T1000 (cell line): ENCODE results near the gene ARID1B.
A peak's percentile ranks its signal among the peaks of the same experiment; 100 is the strongest.
"Not testable (repeated sequence)": the region's sequence is repeated elsewhere in the genome, so short reads cannot be mapped to it uniquely, and the experiment has no call there.

Experiments
- DNase-seq: peaks from one replicate; lab custom pipeline; 2025; ENCODE audit warnings: mixed read lengths; lab: John Stamatoyannopoulos, UW

The ARID1B gene

DNA sequence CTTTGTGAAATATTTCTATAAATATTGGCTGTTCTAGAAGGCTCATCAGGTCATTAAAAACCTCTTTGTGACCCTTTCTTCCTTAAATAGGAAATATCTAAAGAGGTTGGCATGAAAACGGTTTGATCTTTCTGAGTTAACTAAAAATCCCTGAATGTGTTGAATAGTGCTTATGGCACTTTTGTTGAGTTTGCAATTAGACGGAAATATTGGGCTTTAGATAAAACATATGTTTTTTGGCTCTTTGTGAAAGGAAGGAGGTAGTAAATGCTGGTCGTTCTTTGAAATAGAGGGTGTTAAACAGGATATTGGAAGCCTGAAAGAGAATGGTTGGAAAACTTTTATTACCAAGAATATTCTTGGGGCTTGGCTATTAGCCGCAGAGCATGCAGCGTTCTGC is 163.0 kb downstream of the ARID1B start:
- no peak for DNase-seq

DNA sequence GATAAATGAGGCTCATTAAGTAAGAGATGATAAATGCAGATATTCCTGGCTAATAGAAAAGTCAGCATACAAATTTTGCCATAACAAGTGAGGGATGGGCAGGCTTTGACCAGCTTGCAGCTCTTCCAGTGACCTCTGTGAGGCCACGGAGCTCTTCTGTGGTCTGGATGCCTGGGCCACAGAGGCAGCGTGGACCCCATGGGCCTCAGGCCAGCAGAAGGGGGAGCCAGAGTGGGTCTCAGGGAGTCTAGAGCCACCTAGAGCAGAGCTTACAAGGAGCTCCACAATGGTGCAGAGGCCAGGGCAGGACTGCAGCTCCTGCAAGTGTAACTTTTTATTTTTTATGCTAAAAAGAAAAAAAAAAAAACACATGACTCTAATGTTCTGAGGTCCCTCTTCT is 165.1 kb downstream of the ARID1B start:
- DNase-seq: no peak

DNA sequence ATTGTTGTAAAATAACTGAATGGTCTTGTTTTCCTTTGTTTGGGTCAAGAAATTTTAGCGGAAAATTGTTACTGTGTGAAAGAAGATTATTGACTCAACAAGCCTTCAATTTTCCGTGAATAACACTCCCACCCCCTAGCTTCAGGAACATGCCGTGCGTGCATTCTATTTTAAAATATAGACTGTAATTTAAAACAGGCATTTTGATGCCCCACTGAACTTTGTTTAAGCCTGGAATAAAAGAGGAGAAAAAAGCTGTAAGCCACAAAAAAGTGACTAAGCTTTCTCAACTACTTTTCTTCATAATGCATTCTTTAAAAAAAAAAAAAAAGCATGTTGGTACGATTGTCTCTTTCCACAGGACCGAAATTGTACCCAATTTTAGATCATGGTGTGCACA is 166.0 kb downstream of the ARID1B start:
- DNase-seq: no peak

DNA sequence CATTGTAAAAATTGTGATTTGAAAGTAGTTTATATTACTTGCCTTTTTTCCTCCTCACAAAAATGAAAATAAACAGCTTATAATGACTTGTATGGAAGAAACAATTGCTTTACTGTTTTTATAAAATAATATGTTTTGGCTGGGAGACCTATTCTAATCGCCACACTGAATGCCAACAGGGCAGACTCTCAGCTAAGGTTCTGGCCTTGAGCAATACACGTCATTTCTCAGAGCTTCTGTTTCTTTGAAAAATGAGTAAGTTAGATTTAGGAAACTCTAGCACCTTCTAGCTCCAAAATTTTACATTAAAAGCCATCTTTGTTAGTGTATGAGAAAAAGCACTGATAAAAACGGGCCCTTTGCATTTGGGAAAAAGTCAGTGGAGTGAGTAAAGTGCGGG is 166.6 kb downstream of the ARID1B start:
- DNase-seq: no peak

DNA sequence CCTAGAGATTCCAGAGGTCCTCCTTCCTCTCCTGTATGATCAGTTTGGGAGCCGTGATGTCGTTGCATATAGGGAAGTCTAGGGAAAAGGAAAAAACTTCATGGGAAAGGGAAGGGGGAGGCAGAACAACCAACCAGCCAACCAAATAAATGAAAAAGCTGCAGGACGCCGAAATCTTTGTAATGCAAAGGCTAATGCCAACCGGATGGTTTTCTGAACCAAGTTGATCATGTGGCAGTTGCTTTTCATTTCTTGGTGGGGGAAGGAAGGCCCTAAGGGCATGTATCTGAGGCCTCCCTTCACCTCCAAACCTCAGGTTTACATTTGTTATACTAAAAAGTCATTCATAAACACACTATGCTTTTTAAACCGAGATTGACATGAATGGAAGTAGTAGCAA is 167.2 kb downstream of the ARID1B start:
- DNase-seq: no peak

DNA sequence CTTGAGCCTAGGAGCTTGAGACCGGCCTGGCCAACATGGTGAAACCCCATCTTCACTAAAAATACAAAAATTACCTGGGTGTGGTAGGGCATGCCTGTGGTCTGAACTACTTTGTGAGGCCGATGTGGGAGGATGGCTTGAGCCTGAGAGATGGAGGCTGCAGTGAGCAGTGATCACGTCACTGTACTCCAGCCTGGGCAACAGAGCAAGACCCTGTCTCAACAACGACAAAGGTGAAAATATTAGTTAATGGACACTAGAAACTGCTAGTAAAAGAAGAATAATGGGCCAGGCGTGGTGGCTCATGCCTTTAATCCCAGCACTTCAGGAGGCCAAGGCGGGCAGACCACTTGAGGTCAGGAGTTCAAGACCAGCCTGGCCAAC is 168.6 kb downstream of the ARID1B start:
- not testable (repeated sequence) for DNase-seq

DNA sequence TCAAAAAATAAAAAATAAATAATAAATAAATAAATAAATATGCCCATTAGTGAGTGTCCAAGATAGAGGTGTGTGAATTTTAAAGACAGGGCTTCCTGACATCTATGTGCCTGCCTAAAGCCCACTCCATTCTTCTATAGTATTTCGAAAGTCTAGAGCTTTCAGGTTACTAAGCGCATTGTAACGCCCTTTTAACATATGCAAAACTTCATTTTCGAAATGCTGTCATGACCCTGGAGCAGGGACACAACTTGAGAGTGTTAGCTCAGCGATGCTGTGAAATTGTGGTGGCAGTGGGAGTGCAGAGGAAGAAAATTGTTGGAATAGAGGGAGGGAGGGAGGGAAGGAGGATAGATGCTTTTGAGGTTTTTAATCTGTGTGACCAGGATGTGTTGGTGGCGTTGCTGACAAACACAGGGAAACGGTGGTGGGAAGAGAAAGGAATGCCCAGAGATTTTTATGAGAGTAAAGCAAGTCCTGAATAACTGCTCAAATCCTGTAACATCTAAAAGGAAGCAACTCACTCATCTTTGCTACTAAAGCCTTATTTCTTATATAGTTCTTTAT is 169.3 kb downstream of the ARID1B start:
- no peak for DNase-seq

DNA sequence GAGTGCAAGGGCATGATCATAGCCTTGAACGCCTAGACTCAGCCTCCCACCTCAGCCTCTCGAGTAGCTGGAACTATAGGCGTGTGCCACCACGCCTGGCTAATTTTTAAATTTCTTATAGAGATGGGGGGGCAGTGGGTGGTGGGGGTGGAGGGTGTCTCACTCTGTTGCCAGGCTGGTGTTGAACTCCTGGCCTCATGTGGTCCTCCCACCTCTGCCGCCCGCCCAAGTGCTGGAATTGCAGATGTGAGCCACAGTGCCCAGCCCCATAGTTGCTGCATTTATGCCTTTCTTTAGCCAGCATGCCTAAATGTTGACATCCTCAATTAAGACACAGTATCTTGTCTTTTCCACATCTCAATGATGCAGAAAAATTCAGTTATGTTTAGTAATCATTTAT is 171.1 kb downstream of the ARID1B start:
- DNase-seq: no peak

DNA sequence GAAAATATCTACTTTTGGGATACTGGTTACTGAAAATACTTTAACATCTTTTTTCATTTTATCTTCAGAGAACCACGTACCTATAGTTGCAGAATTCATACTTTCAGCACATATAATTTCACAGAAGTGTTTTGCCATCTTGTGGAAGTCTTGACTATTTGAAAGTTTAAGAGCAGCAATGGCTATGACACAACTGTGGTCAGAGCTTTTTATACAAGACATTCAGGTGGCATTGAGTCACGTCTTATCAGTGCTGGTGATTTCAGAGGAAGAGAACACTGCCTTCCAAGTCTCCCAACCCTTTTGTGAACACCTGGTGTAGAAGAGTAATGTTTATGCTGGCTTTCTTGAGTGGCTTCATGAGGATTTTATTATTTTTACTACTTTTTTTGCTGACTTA is 171.6 kb downstream of the ARID1B start:
- DNase-seq: no peak

DNA sequence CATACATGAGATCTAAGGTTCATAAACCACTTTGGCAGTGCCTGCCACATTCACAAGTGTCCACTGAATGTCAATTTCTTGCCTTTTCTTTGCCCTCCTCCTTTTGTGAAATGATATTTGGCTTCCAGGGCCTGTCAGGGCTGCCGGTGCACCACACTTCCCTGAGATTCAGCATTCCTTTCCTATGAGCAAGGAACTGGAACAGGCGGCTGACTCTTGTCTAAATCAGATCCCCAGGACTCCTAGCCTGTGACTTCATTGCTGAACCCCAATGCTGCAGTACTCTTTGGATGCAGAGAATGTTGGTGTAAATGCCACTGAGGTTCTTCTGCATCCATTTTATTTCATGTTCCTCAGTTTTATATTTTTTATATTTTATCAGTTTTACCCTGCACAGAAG is 172.2 kb downstream of the ARID1B start:
- DNase-seq: peak; percentile 21

DNA sequence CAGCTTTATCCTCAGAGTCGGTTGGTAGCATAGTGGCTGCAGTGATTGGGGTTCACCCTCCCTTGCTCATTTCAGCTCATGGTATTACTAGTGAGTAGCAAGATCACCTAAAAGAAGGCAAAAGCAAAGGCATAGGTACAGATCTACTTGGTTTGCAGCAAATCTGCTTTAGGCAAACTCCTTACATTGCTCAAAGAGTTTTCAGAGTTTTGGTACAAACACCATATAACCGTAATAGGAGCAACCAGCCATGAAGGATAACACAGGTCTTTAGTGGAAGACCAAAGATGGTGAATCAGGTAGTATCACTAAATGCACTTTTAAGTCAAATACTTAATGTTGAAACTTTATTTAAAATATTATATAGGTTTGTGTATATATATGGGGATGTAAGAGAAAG is 172.9 kb downstream of the ARID1B start:
- no peak for DNase-seq

DNA sequence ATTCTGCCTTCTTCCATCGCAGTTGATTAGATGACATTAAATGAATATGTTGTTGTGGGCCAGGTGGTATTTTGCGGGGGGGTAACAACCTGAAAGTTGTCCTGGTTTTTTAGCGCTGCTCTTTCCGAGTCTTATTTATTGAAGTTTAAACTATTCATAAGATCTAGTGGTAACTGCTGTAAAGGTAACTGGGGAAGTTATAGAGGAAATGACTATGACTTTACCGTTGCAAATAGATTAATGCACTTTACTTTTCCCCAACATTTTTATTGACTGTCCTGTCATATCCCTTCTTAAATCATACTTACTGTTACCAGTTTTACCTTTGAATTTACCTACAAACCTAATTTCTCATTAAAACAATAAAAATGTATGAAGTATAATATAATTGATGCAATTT is 173.4 kb downstream of the ARID1B start:
- no peak for DNase-seq

DNA sequence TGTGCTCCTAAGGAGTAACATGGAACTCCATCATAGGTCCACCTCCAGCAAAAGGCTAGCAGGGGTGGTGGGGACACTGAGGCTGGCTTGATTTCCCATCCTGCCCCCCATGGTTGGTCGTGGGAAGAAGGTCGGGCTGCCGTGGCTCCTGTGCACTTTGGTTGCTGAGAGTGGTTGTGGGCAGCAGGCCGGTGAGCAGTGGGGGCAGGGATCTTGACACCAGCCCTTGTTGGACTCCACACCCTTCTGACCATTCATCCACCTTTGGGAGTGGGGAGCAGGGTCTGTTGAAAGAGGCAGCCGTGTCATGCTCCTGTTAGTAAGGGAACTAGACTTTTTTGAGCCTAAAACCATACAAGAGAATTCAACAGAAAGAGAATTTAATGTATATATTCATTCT is 175.2 kb downstream of the ARID1B start:
- no peak for DNase-seq

DNA sequence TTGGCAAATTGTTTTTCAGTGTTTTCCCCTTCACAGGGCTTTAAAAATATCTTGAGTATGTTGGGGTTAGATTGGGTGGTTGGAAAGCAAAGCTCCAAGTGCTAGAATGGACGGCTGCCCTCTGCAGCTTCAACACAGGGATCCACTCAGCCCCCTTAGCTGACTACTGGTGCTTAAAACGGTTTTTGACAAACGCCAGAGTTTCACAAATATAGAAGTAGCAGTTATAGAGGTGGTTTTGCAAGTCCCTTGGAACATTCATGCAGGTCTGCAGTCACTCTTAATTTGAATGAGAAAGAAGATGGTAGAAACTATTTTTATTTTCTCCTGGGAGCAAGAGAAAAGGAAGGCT is 175.9 kb downstream of the ARID1B start:
- DNase-seq: no peak

DNA sequence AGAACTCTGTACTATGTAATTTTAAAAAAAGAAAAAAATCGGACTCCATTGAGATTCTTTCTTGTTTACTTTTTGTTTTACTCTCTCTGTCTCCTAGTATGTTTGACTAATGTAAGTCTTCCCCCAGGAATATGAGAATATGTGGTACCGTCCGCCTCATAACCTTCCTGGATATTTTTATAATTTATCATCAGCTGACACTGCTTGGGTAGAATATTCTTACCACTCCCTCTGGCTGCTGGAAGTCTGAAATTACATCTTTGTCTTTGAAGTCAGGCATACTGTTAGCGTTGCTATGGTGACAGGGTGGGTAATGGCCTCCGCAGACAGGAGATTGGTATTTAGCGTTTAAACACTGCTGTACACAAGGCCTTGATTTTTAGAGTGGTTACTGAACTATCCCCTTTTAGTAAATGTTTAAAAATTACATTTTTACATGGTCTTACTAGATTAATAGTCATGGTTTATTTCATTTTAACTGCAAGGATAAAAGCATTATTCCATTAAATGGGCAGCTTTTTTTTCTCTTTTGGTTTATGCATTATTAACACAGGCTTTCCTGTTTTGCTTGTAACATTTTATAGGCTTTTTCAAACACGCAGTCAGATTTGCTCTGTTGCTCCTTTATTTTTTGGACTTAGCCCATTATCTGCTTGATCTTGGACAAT is 176.4 kb downstream of the ARID1B start:
- DNase-seq: peak; percentile 66

DNA sequence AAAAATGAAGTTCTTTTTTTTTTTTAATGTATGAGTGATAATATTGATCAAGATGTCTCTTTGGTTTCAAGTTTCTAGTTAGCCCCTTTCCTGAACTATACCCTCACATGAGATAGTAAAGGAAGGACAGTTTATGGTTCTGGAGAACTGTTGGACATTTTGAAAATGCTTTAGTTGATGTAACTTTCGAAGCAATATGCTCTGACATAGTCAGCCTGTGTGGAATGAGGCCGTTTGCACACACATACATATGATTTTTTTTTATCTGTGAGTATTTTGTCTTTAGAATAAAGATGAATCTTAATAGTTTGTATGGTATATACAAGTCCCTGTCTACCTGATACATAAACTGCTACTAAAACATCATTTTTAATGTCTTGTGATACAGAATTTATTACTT is 177.0 kb downstream of the ARID1B start:
- no peak for DNase-seq

DNA sequence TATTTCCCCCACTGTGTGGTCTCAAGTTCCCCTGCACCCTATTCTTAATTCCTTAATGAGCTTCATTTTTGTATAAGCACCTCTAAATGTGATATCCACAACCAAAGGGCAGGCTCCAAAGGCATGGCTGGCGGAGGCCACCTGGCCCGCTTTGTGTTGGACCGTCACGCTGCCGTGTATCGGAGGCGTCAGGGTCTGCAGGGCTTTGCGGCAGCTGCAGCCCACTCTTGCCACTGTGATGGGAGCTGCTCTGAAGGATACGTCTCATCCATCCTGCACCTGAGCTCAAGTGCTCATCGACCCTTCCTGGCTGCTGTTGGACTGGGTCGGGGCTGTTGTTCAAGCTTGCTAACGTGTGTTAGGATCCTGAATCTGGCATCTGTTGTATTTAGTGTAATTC is 177.6 kb downstream of the ARID1B start:
- DNase-seq: no peak

DNA sequence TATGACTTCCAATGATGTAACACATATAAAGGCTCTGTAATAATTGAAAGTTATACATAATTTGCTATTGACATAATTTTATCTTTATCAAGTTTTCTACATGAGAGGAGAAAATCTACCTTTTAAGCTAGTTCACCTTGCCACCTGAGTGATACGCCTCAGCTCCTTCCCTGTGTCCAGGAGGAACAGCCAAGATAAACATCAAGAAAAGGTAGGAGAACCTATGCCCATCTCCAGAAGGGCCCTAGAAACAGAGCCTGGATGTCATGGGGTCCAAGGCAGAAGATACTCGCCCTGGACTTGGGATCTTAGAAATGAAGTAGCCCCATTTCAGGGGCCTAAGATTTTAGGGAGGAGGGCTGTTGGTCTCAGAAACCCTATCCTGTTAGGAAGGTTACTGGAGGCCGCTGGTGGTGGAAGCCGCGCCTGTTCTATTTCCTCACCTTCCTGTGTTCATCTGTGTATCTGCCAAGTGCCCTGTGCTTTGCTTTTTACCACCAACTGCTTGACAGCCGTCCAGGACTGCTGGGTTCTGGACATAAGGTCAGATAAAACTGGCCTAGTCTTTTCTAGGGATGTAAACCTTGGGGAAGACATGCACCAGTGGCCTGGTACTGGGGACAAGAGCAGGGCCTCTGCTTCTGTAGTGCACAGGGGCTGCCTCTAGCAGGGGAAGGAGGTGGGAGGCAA is 178.5 kb downstream of the ARID1B start:
- no peak for DNase-seq

DNA sequence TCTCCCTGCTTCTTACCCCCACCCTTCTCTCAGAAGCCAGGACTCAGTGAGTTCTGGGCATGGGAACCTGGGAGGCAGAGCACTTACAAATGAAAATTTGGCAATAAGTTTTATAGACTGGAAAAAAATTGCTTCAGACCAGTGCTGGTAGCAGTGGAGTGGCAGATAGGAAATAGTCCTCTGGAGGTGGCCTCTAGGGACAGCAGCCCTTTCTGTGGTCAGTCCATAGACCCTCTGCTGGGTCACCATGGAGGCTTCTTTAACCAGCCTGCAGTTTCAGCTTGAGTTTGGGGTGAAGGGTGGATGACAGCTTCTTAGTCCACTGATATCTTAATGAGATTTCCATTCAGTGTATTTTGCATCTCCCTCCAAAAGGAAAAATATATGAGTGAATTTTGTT is 179.1 kb downstream of the ARID1B start:
- no peak for DNase-seq

DNA sequence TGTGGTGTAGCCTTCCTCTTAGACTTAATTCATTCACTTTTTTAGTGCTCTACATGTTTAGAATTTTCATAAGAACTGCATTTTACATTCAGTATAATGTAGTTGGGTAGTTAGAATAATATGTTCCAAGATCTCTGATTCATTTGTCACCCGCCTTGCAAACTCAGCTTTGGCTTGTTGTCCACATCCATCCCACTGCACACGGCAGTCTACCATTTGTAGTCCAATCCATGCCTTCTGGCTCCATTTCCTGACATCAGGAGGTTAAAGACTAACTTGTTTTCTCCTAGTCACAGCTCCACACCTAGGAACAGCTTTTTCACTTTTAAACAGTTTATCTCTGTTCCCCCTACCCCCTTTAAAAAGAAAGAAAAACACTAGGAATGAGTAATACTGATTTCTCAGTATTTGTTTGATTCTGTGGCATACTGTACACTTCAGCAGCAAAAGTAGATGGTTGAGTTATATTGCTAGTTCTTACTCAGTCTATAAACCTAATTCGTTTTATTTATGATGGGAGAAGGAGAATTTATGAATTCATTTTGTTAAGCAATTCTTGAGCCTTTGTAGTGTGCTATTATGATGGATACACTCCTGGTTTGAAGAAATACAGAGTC is 180.9 kb downstream of the ARID1B start:
- DNase-seq: no peak

DNA sequence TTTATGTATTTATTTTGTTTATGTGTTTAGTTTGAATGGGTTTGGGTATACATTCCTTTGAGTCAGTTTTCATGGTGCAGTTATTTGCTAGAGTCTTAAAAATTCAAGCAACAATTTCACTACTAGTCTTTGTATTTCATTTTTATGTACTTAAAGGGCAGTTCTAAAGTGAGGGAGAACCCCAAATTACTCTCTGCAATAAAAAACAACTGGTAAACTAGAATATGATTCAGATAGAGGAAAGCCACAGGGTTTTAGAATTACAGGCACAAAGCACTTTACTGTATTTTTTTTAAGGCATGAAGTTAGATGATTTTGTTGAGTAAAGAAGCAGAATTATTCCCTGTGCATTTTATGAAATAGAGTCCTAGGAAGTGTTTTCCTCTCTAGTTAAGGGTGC is 183.3 kb downstream of the ARID1B start:
- no peak for DNase-seq

DNA sequence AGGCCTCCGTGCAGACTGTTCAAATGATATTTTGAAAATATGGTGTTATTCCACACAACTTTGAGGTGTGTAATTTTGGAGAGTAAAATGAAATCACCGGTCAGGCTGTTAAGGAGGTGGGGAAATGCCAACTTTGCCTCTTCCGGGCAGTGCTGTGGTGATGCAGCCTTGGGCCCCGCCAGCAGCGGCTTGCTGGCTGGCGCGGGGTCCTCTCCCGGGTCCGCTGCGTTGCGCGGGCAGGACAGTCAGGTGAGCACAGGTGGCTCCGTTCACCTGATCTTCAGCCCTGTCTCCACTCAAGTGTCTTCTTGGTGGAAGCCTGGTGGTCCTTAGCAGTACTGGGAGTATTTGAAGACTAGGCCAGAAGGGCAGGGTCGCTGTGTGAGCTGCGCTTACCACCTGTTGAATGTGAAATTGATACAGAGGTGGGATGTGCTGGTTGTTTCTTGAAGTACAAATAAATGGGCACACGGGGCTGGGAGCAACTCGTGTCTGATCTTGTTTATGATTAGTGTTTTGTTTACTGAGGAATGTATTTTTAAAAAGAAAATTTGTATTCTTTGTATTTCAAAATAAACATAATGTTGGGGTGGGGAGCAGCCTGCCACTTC is 184.2 kb downstream of the ARID1B start:
- DNase-seq: no peak
